Measurements from ENCODE around the gene EML6.
A peak's percentile ranks its signal among the peaks of the same experiment; 100 is the strongest.

Gene EML6

DNA sequence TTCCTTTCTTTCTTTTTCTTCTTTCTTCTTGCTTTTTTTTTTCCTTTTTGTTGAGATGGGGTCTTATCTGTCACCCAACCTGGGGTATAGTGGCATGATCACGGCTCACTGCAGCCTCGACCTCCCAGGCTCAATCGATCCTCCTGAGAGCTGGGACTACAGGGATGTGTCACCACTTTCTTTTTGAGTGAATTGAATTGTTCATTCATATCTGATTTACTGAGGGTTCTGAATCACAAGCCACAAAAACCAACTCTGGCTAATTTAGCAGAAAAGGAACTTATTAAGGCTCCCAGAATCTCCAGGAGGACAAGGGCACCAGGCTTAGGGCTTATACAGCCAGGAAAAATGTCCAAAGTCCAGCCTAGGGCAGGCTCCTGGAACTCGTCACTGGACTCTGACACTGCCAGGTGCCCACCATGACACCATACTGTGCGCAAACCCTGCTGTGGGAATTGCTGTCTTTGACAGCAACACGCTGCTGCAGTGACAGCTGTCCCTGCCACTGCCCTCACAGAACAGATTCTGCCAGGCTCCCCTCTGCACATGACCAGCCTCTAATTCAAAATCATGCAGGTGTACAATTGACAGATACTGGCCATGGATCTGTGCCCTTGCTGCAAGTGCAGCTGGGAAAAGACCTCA lies 42.9 kb upstream of the EML6 start:
- no peak overlapping the region; the same call in 1 of the 2 replicates for H3K4me3 ChIP-seq (ENCODE audit: low read depth, low read length)
- peak; percentile 69 for DNase-seq (ENCODE audit: low read depth)
- TF ChIP-seq, protein P1, sequence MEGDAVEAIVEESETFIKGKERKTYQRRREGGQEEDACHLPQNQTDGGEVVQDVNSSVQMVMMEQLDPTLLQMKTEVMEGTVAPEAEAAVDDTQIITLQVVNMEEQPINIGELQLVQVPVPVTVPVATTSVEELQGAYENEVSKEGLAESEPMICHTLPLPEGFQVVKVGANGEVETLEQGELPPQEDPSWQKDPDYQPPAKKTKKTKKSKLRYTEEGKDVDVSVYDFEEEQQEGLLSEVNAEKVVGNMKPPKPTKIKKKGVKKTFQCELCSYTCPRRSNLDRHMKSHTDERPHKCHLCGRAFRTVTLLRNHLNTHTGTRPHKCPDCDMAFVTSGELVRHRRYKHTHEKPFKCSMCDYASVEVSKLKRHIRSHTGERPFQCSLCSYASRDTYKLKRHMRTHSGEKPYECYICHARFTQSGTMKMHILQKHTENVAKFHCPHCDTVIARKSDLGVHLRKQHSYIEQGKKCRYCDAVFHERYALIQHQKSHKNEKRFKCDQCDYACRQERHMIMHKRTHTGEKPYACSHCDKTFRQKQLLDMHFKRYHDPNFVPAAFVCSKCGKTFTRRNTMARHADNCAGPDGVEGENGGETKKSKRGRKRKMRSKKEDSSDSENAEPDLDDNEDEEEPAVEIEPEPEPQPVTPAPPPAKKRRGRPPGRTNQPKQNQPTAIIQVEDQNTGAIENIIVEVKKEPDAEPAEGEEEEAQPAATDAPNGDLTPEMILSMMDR (IDR thresholded peaks at IDR 0.05; ENCODE audit: insufficient read depth, low read depth, low read length, missing control alignments) = no peak

DNA sequence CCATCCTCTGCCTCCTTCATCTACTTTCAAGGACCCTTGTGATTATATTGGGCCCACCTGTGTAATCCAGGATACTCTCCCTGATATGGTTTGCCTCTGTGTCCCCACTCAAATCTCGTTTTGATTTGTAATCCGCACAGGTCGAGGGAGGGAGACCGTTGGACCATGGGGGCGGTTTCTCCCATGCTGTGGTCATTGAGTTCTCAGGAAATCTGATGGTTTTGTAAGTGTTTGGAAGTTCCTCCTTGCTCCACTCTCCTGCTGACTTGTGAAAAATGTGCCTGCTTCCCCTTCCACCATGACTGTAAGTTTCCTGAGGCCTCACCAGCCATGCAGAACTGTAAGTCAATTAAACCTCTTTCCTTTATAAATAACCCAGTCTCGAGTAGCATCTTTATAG lies 42.0 kb upstream of the EML6 start:
- TF ChIP-seq, protein P1 (IDR thresholded peaks at IDR 0.05; ENCODE audit: insufficient read depth, low read depth, low read length, missing control alignments) = no peak
- DNase-seq (ENCODE audit: low read depth) = no peak
- H3K4me3 ChIP-seq (ENCODE audit: low read depth, low read length) = no peak overlapping the region

DNA sequence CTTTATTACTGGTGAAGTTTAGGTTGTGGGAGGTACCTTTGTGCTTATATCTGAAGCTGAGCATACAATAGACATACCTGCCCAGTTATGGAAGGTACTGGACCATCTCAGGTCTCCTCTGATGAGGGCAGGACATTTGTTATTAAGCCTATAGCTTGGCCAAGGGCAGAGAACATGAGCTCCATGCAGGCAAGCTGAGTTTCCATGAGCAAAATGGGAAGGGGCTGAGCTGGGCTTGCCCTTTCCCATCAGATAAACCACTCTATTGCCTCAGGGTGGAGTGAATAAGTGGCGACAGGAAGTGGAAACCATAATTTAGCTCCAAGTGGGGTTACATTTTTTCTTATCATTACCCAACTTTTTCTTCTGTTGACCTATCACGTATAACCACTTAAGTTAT lies 39.9 kb upstream of the EML6 start:
- TF ChIP-seq, protein P1 (IDR thresholded peaks at IDR 0.05; ENCODE audit: insufficient read depth, low read depth, low read length, missing control alignments) = no peak
- no peak overlapping the region for H3K4me3 ChIP-seq (ENCODE audit: low read depth, low read length)
- DNase-seq (ENCODE audit: low read depth) = no peak

DNA sequence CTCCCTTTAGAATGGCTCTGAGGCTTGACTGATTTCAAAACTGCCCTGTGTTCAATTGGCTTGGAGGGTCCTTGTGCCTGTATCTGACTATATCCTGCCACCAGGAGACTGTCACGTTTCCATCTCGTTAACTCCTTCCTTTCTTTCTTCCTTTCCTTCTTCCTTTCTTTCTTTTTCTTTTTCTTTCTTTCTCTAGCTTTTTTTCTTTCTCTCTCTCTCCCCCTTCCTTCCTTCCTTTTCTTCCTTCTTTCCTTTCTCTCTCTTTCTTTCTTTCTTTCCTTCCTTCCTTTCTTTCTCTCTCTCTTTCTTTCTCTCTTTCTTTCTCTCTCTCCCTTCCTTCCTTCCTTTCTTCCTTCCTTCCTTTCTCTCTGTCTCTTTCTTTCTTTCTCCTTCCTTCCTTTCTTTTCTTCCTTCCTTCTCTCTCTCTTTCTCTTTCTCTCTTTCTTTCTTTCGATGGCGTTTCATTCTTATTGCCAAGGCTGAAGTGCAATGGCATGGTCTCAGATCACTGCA lies 38.1 kb upstream of the EML6 start:
- no peak for DNase-seq (ENCODE audit: low read depth)
- no peak overlapping the region for H3K4me3 ChIP-seq (ENCODE audit: low read depth, low read length)
- TF ChIP-seq, protein P1 (IDR thresholded peaks at IDR 0.05; ENCODE audit: insufficient read depth, low read depth, low read length, missing control alignments) = no peak

DNA sequence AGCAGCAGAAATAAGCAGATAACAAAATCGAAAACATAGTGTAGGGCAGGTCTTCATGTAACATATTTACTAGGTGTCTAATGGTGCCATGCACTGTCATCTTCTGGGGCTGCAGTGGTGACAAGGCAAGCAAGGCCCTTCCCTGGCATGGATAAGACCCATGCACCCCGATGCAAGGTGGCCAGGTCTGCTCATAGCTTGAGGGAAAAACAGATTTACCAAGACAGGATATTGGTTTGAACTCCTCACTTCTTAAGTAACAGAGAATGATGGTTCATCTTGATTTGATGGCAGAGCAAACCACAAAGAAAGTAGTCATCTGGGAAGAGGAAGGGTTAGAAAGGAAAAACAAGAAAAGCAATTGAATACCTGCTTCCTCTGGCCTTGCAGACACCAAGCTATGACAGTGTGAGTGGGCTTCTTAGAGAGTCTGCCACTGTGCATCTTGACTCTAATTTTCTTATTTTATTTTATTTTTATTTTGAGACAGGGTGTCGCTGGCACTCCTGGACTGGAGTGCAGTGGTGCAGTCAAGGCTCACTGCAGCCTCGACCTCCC lies 35.8 kb upstream of the EML6 start:
- no peak overlapping the region for H3K4me3 ChIP-seq (ENCODE audit: low read depth, low read length)
- TF ChIP-seq, protein P1 (IDR thresholded peaks at IDR 0.05; ENCODE audit: insufficient read depth, low read depth, low read length, missing control alignments) = no peak
- DNase-seq (ENCODE audit: low read depth) = no peak

DNA sequence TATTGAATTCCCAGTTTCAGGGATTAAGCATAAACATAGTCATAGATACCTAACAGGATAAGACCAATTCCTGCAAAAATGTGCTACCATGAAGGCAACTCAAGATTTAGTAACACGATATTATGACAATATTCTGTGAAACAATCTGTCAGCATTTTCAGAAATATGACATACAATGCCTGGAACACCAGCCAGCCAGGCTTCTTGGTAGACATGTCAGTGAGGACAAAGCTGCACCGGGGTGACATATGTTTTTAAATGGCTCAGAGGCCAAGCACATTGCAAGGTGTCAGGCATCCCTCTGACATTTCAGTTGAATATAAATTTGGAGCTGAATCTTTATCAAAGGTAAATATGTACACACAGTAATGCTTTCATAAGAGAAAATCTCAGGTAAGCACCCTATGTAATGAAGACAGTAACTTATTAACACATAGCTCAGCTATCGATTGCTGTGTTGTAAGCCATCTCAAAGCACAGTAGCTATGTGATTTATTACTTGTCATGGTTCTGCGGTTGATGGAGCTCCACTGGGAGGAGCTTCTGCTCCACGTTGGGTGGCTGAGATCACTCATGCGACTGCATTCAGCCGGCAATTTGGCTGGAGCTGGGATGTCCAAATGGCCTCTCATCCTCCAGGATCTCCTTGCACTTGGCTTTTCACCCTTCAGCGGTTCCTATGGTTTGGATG lies 31.9 kb upstream of the EML6 start:
- DNase-seq (ENCODE audit: low read depth) = no peak
- TF ChIP-seq, protein P1 (IDR thresholded peaks at IDR 0.05; ENCODE audit: insufficient read depth, low read depth, low read length, missing control alignments) = no peak

More for the DNA sequence above, 31.9 kb upstream of the EML6 start:
- no peak overlapping the region for H3K4me3 ChIP-seq (ENCODE audit: low read depth, low read length)

Data from GM12865 (cell line).